IMR-90 (cell line): ENCODE results near the gene ERCC4. TPM values are rescaled to one million over a fixed set of nuclear protein-coding genes. Genes with fewer than 3 reads are reported as not detected.

Source experiments
- ATAC-seq: fragments of 200-7000 bp; cut with Tn5 transposase; 2 replicates; pipeline ENCODE4 v1.9.1; 2020; ENCODE audit warnings: low read depth, mild to moderate bottlenecking, moderate library complexity
- BruUV-seq: library from RNA; stranded (reverse); fragments of 400-500 nt; replicated peaks from 2 replicates; lab custom pipeline; 2021; lab: Mats Ljungman, UMichigan
- CTCF ChIA-PET: fragments of 300-600 bp; formaldehyde crosslinking; extraction: SDS; loops from one replicate; lab custom pipeline; 2021; ENCODE audit warnings: antibody characterized with exemption; lab: Yijun Ruan, JAX
- POLR2A ChIA-PET: fragments of 300-600 bp; sonication (Branson Sonifier 250); formaldehyde crosslinking; loops from one replicate; lab custom pipeline; 2022; ENCODE audit warnings: antibody characterized with exemption; ENCODE audit not compliant: unreplicated experiment; lab: Charles Lee
- DNase-seq: peaks from one replicate; pipeline ENCODE4 v3.0.0; 2013
- H2AFZ ChIP-seq: replicated peaks from 2 replicates; pipeline ENCODE3; 2013; ENCODE audit warnings: low read length, mild to moderate bottlenecking; ENCODE audit not compliant: poor library complexity
- H2AK5ac ChIP-seq: 2 replicates; pipeline ENCODE4 v1.6.1; 2013; ENCODE audit warnings: low read depth, low read length, inconsistent platforms
- H2AK9ac ChIP-seq: replicated peaks from 2 replicates; pipeline ENCODE3; 2013; ENCODE audit warnings: mild to moderate bottlenecking, low read depth, low read length, moderate library complexity; ENCODE audit not compliant: poor library complexity
- H2BK120ac ChIP-seq: 2 replicates; pipeline ENCODE4 v1.6.1; 2013; ENCODE audit warnings: low read depth, low read length, inconsistent platforms
- H2BK15ac ChIP-seq: 3 replicates; pipeline ENCODE4 v1.6.1; 2013; ENCODE audit warnings: low read depth, low read length, inconsistent platforms
- H2BK20ac ChIP-seq: 2 replicates; pipeline ENCODE4 v1.6.1; 2013; ENCODE audit warnings: low read depth, mild to moderate bottlenecking, inconsistent platforms, low read length, moderate library complexity
- H2BK5ac ChIP-seq: 2 replicates; pipeline ENCODE4 v1.6.1; 2013; ENCODE audit warnings: mild to moderate bottlenecking, low read depth, low read length, inconsistent platforms; ENCODE audit not compliant: poor library complexity, severe bottlenecking
- H3K14ac ChIP-seq: replicated peaks from 2 replicates; pipeline ENCODE4 v1.6.1; 2013; ENCODE audit warnings: low read depth, low read length, inconsistent platforms
- H3K18ac ChIP-seq: 2 replicates; pipeline ENCODE4 v1.6.1; 2013; ENCODE audit warnings: low read depth, low read length, control low read depth
- H3K23ac ChIP-seq: 2 replicates; pipeline ENCODE4 v1.6.1; 2013; ENCODE audit warnings: low read depth, low read length, inconsistent platforms
- H3K27ac ChIP-seq: 2 replicates; pipeline ENCODE4 v1.5.1; 2013; ENCODE audit warnings: mild to moderate bottlenecking, control low read depth, low read length; ENCODE audit not compliant: insufficient read depth
- H3K27me3 ChIP-seq: 2 replicates; pipeline ENCODE4 v1.6.1; 2013; ENCODE audit warnings: low read length; ENCODE audit not compliant: control insufficient read depth, insufficient read depth
- H3K36me3 ChIP-seq: 2 replicates; pipeline ENCODE4 v1.6.1; 2013; ENCODE audit warnings: low read length, mixed read lengths; ENCODE audit not compliant: control insufficient read depth, insufficient read depth
- H3K4ac ChIP-seq: 2 replicates; pipeline ENCODE4 v1.6.1; 2013; ENCODE audit warnings: low read depth, low read length, inconsistent platforms
- H3K4me1 ChIP-seq: 2 replicates; pipeline ENCODE4 v1.6.1; 2013; ENCODE audit warnings: low read length, mixed read lengths; ENCODE audit not compliant: control insufficient read depth, insufficient read depth
- H3K4me2 ChIP-seq: 2 replicates; pipeline ENCODE4 v1.6.1; 2013; ENCODE audit warnings: low read depth, mild to moderate bottlenecking, control low read depth, low read length, moderate library complexity
- H3K4me3 ChIP-seq: 2 replicates; pipeline ENCODE4 v1.5.1; 2013; ENCODE audit warnings: low read depth, mild to moderate bottlenecking, control low read depth, low read length, moderate library complexity; ENCODE audit not compliant: insufficient read depth
- H3K56ac ChIP-seq: 2 replicates; pipeline ENCODE4 v1.6.1; 2013; ENCODE audit warnings: low read length, inconsistent platforms; ENCODE audit not compliant: insufficient read depth; ENCODE audit errors: extremely low read depth
- H3K79me1 ChIP-seq, 2 experiments: 2 replicates each; pipeline ENCODE4 v1.6.1; 2013; ENCODE audit warnings: low read length in 2 of 2, inconsistent platforms in 1 of 2, low read depth in 1 of 2
- H3K9ac ChIP-seq: 2 replicates; pipeline ENCODE4 v1.6.1; 2013; ENCODE audit warnings: low read depth, low read length, control low read depth
- H3K9me1 ChIP-seq: 2 replicates; pipeline ENCODE4 v1.6.1; 2013; ENCODE audit warnings: low read length, inconsistent platforms; ENCODE audit not compliant: insufficient read depth
- H3K9me3 ChIP-seq: 2 replicates; pipeline ENCODE4 v1.6.1; 2013; ENCODE audit warnings: low read length; ENCODE audit not compliant: control insufficient read depth, insufficient read depth
- H4K20me1 ChIP-seq: 2 replicates; pipeline ENCODE4 v1.6.1; 2013; ENCODE audit warnings: low read length, inconsistent platforms; ENCODE audit not compliant: insufficient read depth
- H4K5ac ChIP-seq: 2 replicates; pipeline ENCODE4 v1.6.1; 2013; ENCODE audit warnings: mild to moderate bottlenecking, low read depth, low read length, control low read depth
- H4K8ac ChIP-seq, 2 experiments: 2 replicates each; pipeline ENCODE4 v1.6.1; 2013; ENCODE audit warnings: low read depth in 2 of 2, low read length in 2 of 2, control low read depth in 1 of 2, inconsistent platforms in 1 of 2
- H4K91ac ChIP-seq: 2 replicates; pipeline ENCODE4 v1.6.1; 2013; ENCODE audit warnings: low read depth, low read length, inconsistent platforms; ENCODE audit not compliant: insufficient read depth
- CHD1 ChIP-seq: IDR thresholded peaks from 2 replicates; pipeline ENCODE4 v1.6.1; 2012; ENCODE audit warnings: low read depth, low read length, improper control_type of control experiment
- FOS ChIP-seq: fragments of 150-350 bp; IDR thresholded peaks from 2 replicates; pipeline ENCODE4 v1.6.1; 2016; ENCODE audit warnings: low read depth, low read length
- MAFK ChIP-seq: IDR thresholded peaks from 2 replicates; pipeline ENCODE4 v1.6.1; 2012; ENCODE audit warnings: low read depth, low read length, improper control_type of control experiment
- MAZ ChIP-seq: IDR thresholded peaks from 2 replicates; pipeline ENCODE4 v1.6.1; 2012; ENCODE audit warnings: low read depth, mild to moderate bottlenecking, low read length, improper control_type of control experiment, moderate library complexity, borderline replicate concordance
- MXI1 ChIP-seq: IDR thresholded peaks from 2 replicates; pipeline ENCODE4 v1.6.1; 2012; ENCODE audit warnings: low read depth, mild to moderate bottlenecking, low read length, moderate library complexity, borderline replicate concordance
- NFE2L2 ChIP-seq: fragments of 150-350 bp; IDR thresholded peaks from 2 replicates; pipeline ENCODE4 v1.6.1; 2016; ENCODE audit warnings: low read depth, mild to moderate bottlenecking, low read length
- RCOR1 ChIP-seq: IDR thresholded peaks from 2 replicates; pipeline ENCODE4 v1.6.1; 2012; ENCODE audit warnings: mild to moderate bottlenecking, low read length, improper control_type of control experiment; ENCODE audit not compliant: insufficient replicate concordance
- SMC3 ChIP-seq: fragments of 150-350 bp; IDR thresholded peaks from 2 replicates; pipeline ENCODE4 v1.6.1; 2016; ENCODE audit warnings: low read depth, mild to moderate bottlenecking, antibody characterized with exemption, low read length, moderate library complexity
- WGBS, 2 experiments: methylation state at CpG; one replicate each; pipeline versions ENCODE4 v1.1.5 to v1.1.7; 2013; ENCODE audit warnings: missing lambda C conversion rate in 2 of 2; ENCODE audit not compliant: insufficient read length in 1 of 2; ENCODE audit errors: extremely low coverage in 2 of 2; 5-methylcytosine and 5-hydroxymethylcytosine counted together
- dilution Hi-C: fragments of 300-500 bp; cut with HindIII; formaldehyde crosslinking; loops from one replicate; pipeline ENCODE4 v1.14.3; 2018; ENCODE audit warnings: low sequenced_read_pairs; ENCODE audit not compliant: unreplicated experiment
- in situ Hi-C: fragments of 300-500 bp; cut with MboI; formaldehyde crosslinking; loops from 3 replicates; pipeline ENCODE4 v1.14.3; 2019; ENCODE audit warnings: low sequenced_read_pairs, inconsistent platforms, mixed read lengths
- intact Hi-C: fragments of 100-400 bp; cut with micrococcal nuclease; formaldehyde crosslinking; loops from 2 replicates; pipeline ENCODE4 v1.10.0; 2022
- polyA plus RNA-seq, 3 experiments: library from polyadenylated mRNA; depleted of rRNA; stranded (reverse); fragments of >200 nt; gene quantifications; 2 replicates each; pipeline ENCODE4 v1.2.3, GENCODE V29; 2012; ENCODE audit warnings: low replicate concordance in 1 of 3
- total RNA-seq: library from RNA; depleted of rRNA; stranded (reverse); fragments of >200 nt; gene quantifications from 2 replicates; pipeline ENCODE4 v1.2.3, GENCODE V29; 2012; rRNA removed
- TF ChIP-seq, protein P1 (sequence below): conservative IDR thresholded peaks from 2 replicates; pipeline ENCODE4 v1.5.1; 2012; ENCODE audit warnings: mild to moderate bottlenecking, low read depth, low read length, improper control_type of control experiment

The ERCC4 gene
- total and polyA plus RNA-seq, 2 of the 4 experiments (the other 2 are of a cell fraction): 2.9 to 19.2 TPM

DNA sequence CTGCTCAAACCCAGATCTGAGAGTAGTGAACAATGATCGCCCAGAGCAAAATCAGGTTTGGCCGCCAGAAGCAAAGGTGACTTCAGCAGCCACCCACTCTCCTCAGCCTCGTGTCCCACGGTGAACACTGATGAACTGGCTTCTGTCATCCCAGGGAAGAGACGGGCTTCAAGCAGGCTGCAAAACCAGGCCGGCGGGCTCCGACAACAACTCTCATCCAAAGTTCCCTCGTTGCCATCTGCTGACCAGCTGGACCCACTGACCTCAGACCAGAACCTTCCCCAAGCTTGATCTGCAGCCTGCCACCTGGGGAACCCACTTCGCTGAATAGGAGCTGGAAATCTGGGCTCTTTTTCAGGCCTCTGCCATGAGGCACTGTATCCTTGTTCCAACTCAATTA is 81.6 kb downstream of the ERCC4 start:
- Histone ChIP-seq H3K36me3 (no peaks in the 10 kb centered on the region), H3K4me1 (no peaks in the 10 kb centered on the region), H3K4me3 (no peak overlapping the region), H2AK9ac (no peak overlapping the region), H3K9me1 (no peaks in the 10 kb centered on the region), H2BK5ac (no peak overlapping the region), H2AK5ac (no peak overlapping the region), H4K5ac (no peak overlapping the region), H3K9ac (no peak overlapping the region), H3K23ac (no peak overlapping the region), H3K14ac (no peak overlapping the region), H4K8ac (no peak overlapping the region), H3K27ac (no peak overlapping the region), H2AFZ (no peak overlapping the region), H3K79me1 (no peaks in the 10 kb centered on the region), H3K27me3 (peaks cover 9% of the 10 kb centered on the region), H4K91ac (no peak overlapping the region), H3K4ac (no peak overlapping the region), H2BK15ac (no peak overlapping the region), H3K56ac (no peak overlapping the region), H3K18ac (no peak overlapping the region), H2BK20ac (no peak overlapping the region), H3K9me3 (no peaks in the 10 kb centered on the region), H3K4me2 (no peak overlapping the region), H2BK120ac (no peak overlapping the region), H4K20me1 (no peaks in the 10 kb centered on the region)
- TF ChIP-seq MAZ (no peak), RCOR1 (no peak), FOS (no peak), NFE2L2 (no peak), MAFK (no peak), MXI1 (no peak), SMC3 (no peak), CHD1 (no peak)
- TF ChIP-seq, protein P1, sequence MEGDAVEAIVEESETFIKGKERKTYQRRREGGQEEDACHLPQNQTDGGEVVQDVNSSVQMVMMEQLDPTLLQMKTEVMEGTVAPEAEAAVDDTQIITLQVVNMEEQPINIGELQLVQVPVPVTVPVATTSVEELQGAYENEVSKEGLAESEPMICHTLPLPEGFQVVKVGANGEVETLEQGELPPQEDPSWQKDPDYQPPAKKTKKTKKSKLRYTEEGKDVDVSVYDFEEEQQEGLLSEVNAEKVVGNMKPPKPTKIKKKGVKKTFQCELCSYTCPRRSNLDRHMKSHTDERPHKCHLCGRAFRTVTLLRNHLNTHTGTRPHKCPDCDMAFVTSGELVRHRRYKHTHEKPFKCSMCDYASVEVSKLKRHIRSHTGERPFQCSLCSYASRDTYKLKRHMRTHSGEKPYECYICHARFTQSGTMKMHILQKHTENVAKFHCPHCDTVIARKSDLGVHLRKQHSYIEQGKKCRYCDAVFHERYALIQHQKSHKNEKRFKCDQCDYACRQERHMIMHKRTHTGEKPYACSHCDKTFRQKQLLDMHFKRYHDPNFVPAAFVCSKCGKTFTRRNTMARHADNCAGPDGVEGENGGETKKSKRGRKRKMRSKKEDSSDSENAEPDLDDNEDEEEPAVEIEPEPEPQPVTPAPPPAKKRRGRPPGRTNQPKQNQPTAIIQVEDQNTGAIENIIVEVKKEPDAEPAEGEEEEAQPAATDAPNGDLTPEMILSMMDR: no peak
- in situ Hi-C loops: no loop called here
- WGBS, 2 experiments: 90% methylated on average over 4 of the region's 10 CpGs; no CpG with 5 or more reads in 1 of the 2 experiments
- dilution Hi-C loops: no loop called here
- ATAC-seq (no peak), DNase-seq (no peak)
- intact Hi-C loops: no loop called here
- BruUV-seq: no TSS peak
- ChIA-PET CTCF (no interaction called here), POLR2A (no interaction called here)

Other genes with a start within 250 kb of the ERCC4 start
- 5.4 and 6.9 TPM in 2 replicates for gene MRTFB, start 151.2 kb downstream of the ERCC4 start, total RNA-seq
- gene MRTFB, start 151.2 kb downstream of the ERCC4 start, polyA plus RNA-seq (2012; rRNA removed): 4.4 and 5.6 TPM in 2 replicates